RCC 7860 (cell line): ENCODE results near the gene FRMD4B.
A peak's percentile ranks its signal among the peaks of the same experiment; 100 is the strongest.

Experiments used
- DNase-seq: peaks from one replicate; pipeline ENCODE4 v3.0.0-alpha.2; 2015; ENCODE audit warnings: low spot score
- FAIRE-seq: peaks from 2 replicates; lab custom pipeline; 2012; peaks lifted over from hg19 to GRCh38; lab: Jason Lieb, UNC

FRMD4B gene

DNA sequence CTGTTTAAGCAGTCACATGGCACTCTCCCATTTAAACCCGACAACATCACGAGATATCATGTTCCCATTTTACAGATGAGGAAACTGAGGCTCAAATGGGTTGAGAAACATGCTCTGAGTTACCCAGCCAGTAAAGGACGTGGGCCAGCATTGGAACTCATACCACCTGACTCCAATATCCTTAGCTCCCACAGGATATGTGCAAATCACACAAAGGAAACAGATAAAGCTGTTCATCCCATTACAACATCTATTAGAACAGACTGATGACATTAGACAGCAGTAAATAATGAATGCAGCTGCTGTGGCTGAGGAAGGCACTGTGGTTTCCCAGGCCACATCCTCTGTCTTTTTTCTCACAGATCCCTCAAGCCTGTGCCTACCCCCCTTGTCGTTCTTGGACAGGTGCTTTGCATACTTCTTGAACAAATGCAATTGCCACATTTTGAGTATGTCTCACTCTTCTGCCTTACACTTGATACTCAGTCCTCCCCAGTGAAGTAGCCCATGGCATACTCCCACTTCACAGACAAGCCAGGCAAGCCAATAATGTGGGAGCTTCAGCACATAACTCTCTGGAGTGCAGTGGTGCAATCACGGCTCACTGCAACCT is 17.7 kb downstream of the FRMD4B start:
- no peak for DNase-seq
- FAIRE-seq, result no peak

DNA sequence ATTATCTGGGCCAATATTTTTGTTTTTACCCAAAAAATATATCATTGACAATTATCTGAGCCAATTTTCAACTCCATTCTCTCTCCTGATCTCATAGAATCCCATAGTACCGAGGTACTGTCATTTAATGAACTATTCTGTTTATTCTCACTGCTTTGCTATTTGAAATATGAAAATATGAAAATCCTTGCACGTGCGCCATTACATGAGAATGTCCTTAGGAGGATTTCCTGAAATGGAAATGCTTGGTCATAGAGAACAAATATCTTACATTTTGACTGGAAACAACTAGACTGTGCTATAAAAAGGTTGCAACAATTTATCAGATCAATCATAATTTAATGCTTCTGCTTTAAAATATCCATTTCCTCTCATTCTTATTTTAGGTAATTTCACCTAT is 18.3 kb downstream of the FRMD4B start:
- FAIRE-seq, result no peak
- DNase-seq, result no peak

DNA sequence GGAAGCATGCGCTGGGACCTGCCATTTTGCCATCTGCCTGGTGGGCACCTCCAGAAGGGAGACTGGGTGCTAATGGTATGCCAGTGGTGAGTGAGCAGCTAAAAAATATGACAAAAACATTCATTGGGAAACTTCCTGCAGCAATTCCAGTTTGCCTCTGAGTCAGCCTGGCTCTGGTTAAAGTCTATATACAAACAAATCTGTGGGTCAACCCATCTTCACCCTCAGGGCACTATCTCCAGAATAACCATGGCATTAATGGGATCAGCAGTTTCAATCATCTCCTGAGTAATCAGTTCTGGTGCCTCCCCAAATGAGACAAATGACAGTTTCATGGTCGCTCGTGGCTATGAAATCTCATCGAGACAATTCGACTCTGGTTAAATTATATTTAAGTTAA is 21.5 kb downstream of the FRMD4B start:
- no peak for FAIRE-seq
- no peak for DNase-seq

DNA sequence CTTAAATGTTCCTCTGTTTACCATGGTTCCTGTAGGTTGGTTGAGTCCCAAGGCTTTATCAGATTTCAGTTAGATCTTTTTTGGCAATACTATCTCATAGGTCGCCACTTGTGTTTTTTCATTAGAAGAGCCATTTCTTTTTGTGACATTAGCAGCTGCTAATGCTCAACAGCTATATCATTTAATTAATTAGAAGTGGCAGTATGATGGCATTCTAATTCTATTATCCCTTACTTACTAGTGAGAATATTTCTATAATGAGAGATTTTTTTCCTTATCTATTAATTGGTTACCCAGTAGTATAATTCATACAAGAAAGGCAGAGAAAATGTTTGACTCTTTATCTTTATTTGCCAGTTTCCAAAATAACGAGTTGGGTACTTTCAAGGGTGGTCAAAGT is 25.2 kb downstream of the FRMD4B start:
- no peak for FAIRE-seq
- DNase-seq, result no peak

DNA sequence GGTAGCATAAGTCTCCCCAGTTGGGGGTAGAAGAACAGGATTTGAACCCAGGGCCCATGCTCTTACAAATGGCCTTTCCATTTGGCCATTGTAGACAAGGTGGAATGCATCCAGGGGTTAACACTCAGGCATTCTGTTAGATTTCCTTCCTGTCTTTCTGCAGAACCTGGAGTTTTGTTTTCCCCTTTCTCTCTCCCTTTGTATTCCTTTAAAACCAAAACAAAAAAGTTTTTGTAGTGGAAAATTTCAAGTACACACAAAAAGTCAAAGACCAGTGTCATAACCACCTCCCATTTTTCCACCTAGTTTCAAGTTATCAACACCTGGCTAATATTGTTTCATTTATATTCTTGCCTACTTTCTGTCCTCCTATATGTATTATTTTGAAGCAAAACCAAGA is 26.0 kb downstream of the FRMD4B start:
- DNase-seq, result no peak
- no peak for FAIRE-seq

DNA sequence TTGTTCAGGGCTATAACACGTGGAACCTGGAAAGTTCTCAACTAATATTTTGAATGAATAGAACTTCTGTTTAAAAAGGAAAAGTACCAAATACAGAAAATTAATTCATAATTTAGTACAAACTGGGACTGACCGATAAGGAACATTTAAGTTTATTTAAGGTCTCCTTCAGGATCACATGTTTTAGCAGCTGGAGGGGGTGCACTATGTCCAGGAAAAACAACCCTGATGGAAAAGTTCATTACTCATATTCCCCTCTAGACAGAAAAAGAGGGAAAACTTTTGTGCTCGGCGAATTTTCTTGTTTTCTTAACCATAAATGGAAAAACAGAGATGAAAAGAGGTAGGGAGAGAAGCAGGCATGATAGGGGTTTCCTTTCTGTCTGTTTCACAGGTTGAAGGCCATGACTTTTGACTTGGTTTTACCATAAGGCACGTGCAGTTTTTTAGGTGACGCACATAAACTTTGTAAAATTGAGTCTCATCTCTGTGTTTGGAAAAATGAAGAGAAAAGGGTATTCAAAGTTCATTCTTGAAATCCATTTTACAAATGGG is 26.5 kb downstream of the FRMD4B start:
- FAIRE-seq (no peak), DNase-seq (no peak)

DNA sequence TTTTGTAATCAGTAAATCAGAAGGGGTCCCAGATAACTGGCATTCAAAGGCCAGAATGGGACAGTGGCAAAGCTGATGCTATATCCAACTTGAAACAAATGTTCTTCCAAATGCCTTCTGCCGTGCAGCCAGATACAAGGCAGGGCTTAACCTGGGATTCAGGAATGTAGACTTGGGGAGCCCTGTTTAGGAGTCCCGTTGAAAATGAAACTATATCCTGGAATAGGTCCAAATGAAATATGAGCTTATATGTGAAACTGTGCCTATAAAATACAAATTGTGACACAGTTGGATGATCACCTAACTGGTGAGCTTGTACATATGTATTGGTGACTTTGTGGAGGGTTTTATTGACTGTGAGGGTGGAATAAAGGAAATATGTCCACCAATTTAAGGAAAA is 28.7 kb downstream of the FRMD4B start:
- DNase-seq, result no peak
- FAIRE-seq, result no peak

DNA sequence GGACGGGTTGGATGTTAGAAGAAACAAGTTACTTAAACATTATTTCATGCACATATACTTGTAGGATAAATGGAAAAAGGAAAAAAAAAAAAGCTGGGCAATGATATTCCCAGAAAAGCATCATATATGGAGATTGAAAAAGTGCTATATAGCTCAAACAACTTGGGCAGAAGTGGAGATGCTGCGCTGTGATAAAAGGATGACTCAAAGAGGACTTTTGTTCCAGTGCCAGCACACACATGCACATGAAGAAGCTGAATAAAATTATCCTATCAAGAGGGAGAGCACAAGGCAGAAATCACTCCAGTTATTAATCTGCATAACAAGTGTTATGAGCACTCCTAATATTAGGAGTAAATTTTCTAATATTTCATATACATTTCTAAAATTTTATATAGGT is 30.9 kb downstream of the FRMD4B start:
- DNase-seq, result no peak
- no peak for FAIRE-seq

DNA sequence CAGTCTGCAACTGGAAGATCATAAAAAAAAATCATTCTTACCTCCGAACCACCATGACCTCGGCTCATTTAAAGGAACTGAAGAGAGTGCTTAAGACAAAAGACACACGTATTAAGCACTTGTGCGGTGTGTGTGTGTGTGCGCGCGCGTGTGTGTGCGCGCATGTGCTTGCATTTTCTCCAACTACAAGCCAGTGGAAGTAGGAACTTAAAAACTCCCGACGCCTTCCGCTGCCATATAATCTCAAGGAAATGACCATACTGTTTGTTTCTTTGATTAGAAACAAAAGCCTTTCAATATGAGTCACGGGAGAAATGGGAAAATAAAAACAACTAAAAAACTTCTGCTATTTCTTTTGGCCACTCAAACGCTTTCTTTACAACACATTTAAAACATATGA is 32.4 kb downstream of the FRMD4B start:
- DNase-seq (no peak), FAIRE-seq (no peak)

DNA sequence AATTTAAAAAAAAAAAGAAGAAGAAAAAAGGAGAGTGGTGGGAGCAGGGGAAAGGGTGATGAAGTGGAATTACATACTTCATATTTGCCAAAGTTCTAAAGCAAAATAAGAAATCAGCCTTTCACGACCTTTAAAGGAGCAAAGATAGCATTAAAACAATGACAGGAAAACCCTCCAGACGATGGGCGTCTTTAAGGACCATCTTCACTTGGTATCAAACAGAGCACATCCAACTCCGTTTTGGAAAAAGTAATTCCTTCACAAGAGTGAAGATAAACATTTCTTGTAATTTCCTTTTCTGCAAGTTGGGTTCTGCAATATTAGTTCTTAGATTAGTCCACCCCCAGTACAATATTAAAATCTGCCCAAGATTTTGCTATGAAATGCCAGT is 32.8 kb downstream of the FRMD4B start:
- no peak for DNase-seq

DNA sequence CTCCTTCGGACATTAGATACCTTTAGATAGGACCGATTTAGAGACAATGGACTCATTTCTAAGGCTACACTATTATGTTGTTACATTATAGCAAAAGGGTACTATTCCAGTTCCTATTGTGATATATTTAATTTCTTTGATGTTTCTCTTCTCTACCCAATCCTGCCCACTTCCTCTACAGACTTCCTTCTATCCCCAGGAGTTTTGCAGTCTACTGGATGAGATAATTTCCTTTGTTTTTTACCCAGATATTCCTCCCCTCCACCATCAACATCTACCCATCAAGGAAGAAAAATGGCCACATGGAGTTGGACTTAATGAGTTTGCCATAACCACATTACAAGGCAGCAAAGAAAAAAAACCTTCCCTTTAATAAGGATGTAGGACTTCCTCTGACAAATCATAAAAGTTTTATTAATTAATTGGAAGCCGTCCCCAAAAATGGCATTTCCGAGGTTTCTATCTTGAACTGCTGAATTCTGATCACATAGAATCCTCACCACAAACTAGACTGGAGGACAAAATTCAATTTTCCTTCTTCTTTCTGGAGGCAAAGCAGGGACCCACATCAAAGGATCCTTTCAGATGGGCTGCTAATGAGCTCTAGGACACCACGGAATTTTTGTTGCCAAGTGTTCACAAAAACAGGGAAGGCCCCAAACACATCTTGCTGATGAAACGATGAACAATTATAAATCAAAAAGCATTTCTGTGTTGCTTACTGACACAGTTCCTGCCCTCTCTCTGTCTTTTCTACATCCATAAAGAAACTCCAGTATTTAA is 33.4 kb downstream of the FRMD4B start:
- no peak for DNase-seq
- FAIRE-seq, result no peak

More for the DNA sequence above, 32.8 kb downstream of the FRMD4B start:
- no peak for FAIRE-seq

DNA sequence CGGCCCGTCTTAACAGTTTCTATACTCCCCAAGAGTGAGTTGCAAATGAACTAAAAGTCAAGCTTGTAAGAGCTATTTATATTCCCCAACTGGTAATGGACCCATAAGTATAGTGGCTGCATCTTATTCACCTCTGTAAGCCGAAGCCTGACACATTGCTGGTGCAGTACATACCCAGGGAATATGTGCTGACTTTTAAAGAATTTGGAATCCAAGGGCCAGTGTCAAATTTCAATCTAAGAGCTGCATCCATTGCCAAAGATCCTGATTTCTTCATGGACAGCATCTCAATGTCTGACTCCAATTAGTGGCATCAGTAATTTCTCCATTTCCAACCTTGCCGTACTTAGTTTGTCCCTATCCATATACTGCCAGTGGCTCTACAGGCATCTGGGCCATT is 42.0 kb downstream of the FRMD4B start:
- FAIRE-seq (no peak), DNase-seq (no peak)

DNA sequence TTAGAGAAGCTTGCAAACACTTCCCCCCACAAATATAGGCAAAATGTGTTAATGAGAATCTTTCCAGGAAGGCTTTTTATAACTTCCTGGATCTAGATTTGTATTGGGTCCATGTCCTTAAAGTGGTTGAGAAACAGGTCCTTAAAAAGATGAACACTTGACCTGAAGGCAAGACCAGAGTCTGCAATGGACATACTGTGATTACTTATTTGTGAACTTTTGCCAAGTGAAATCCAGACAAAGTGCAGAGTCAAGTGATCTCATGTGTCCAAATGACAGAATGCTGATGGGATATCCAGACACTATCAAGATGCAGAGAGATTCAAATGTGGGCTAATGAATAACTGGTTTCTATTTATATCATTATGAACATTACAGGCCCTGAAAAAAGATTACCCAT is 43.8 kb downstream of the FRMD4B start:
- DNase-seq (no peak), FAIRE-seq (no peak)

DNA sequence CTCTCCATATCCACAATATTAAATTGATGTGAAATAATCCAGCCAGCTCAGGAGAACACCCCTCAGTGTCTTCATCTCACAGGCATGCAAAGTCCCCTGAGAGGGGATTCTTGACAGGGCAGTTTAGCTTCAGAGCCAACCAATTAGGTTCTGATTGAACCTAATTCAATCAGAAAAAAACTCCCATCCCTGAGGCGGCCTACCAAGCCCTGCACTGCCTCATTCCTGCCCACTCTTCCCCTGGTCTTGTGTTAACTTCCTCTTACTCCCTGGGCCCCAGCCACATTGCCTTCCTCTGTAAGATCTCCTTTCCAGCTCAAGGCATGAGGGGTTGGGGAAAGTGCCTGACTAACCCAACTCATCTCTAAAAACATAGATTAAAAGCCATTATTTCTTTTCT is 46.1 kb downstream of the FRMD4B start:
- FAIRE-seq (no peak), DNase-seq (no peak)

DNA sequence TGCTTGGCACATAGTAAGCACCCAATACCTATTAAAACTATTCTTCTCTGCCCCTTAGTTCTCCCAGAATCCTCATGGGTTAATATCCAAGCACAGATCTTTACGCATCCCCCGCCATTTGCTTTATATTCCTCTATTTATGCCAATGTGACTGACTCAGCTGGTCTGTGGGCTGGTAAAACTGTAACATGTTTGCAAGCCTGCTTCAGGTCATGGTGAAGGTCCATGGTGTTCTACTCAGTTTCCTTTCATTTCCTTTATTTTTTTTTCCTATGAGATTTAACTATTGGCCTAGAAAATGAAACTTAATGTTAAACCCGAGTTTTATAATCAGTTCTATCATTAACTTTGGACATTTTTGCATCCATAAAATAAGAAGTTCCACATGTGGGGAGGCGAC is 47.0 kb downstream of the FRMD4B start:
- FAIRE-seq (no peak), DNase-seq (no peak)

DNA sequence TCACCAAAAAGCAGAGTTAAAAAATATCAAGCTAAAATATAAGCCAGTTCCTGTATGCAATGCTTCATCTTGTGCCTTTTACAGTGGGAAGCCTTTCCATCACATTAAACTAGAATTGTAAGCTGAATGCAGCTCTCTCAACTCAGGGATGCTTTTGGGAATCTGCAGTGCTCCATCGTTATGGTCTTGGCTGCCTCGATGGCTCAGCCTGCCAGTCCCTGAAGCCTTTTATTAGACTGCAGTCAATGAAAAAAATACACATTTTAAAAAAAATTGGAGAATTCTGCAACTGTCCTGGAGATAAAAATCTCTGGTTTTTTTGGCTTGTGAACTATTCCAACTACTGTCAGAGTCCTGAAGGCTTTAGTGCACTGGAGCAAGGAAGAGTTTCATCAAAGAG is 53.0 kb downstream of the FRMD4B start:
- no peak for DNase-seq
- FAIRE-seq, result no peak

DNA sequence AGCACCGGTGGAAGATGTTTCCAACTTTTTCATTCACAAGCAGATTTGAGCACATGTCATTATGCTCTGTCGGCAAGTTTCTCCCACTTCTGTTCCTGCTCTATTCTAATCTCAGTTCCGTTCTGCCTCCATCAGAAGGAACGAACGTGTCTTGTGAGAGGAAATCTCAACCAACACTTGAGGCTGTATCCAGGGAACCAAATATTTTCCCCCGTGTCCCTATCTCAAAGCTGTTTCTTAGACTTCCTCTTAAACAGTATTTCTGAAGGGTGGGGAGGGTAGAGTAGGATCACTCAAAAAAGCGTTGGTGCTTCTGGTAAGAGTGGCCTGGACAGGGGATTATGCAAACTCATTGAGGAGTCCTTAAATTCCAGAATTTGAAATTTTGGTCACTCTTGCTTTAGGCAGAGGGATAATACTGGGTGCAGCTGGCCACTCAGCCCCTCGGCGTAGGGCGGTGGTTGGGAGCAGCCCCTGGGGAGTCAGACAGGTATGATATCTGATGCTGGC is 54.9 kb downstream of the FRMD4B start:
- FAIRE-seq (no peak), DNase-seq (no peak)

DNA sequence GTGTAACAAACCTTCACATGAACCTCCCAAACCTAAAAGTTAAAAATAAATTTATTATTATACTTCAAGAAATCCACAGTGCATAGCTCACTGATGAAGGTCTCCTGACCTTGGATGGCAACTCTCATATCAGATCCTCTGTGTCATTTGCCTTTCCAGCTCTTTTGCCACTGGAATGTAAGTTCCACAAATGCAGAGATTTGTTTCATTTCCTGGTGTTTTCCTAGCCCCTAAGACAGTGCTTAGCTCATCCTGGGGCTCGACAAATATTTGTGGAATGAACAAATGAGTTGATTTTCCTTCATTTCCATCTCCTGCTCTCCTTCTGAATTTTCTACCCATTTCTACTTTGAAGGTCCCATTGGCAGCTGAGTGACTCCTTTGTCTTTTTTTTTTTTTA is 56.0 kb downstream of the FRMD4B start:
- FAIRE-seq, result no peak
- peak; percentile 6 for DNase-seq

DNA sequence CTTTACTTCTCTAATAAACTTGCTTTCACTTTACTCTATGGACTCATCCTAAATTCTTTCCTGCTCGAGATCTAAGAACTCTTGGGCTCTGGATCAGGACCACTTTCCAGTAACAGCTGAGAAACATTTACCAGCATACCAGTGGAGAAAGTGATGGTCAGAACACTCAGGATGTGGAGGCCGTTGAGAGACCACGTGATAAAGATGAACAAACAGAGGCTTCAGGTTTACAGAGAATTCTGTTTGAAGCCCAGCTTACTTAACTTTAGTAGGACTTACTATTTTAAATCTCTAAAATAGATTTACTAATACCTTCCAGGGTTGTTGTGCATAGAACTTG is 57.0 kb downstream of the FRMD4B start:
- no peak for FAIRE-seq

DNA sequence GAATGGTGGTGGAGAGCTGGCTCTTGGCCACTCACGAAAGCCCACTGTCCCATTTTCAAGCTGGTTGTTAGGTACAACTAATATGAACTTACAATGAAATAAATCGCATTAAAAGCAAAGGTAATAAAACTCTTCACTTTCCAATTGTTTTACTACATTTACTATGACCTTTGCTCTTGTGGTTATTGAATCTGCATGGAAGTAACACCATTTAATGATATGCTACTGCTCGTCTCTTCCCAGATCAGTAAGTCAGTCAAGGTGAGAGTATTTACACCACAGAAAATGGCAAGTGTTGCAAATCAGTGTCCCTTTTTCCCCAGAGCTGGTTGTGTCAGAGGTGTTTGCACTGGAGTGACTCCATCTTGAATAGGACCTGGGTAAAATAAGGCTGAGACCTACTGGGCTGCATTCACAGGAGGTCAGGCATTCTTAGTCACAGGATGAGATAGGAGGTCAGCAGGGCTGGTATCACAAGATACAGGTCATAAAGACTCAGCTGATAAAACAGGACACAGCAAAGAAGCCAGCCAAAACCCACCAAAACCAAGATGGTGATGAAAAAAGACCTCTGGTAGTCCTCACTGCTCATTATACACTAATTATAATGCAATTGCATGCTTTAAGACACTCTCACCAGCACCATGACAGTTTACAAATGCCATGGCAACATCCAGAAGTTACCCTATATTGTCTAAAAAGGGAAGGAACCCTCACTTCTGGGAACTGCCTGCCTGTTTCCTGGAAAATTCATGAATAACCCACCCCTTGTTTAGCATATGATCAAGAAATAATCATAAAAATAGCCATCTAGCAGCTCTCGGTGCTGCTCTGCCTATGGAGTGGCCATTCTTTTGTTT is 57.6 kb downstream of the FRMD4B start:
- DNase-seq, result no peak
- FAIRE-seq, result no peak

More for the DNA sequence above, 57.0 kb downstream of the FRMD4B start:
- DNase-seq, result no peak

DNA sequence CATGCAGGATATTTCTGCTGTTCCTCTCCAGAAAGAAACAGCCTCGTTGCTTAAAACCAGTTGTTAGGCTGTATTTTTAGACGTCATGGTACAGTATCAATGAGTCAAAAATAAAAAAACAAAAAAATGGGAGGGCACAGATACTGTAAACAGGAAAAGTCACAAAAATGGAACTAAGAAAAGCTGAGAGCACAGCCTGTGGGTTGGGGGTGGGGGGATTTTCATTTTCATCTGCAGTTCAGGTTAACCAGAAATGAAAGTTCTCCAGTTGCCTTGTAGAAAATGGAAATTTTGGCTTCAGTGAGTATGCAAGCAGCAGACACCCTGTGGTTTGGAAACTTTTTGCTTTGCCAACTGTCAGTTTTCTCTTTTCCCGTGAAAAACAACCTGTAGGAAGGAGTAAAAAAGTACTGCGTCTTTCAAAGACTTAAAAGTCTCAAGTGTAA is 59.0 kb downstream of the FRMD4B start:
- DNase-seq (no peak), FAIRE-seq (no peak)
